Measurements from ENCODE around the gene HOXA4. TPM values are rescaled to one million over a fixed set of nuclear protein-coding genes. Genes with fewer than 3 reads are reported as not detected.
A peak's percentile ranks its signal among the peaks of the same experiment; 100 is the strongest.

HOXA4 gene
- polyA plus RNA-seq, 10 donors = 12.7 to 34.5 (median 26.5) TPM

DNA sequence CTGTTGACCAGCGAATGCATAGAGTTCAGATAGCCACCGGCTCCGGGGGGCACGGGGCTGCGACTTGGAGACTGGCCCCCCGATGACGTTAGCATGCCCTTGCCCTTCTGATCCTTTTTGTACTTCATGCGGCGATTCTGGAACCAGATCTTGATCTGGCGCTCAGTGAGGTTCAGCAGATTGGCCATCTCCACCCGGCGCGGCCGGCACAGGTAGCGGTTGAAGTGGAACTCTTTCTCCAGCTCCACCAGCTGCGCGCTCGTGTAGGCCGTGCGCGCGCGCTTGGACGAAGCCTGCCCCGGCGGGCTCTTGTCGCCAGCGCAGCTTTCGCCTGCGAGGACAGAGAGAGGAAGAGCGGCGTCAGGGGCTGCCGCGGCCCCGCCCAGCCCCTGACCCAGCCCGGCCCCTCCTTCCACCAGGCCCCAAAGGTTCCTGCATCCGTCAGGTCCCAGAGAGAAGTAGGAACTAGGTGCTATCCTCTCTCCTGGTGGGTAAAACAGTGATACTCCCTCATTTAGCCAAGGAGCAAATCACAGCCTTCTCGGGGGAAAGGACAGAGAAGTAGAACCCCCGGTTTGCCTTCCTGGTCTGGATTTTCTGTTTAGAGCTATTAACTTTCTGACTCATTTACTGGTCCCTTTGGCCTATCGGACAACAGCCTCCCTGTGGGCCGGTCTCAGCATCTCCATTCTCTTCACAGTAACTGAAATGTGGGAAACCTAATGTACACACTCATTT lies 22.0 kb downstream of the HOXA4 start:
- DNase-seq = peak in 2 of 3 donors; percentile 80 to 81

GRCh38 chr7:27107391-27108381 lies 22.9 kb downstream of the HOXA4 start:
- peak in 2 of 3 donors; percentile 42 to 54 for DNase-seq

DNA sequence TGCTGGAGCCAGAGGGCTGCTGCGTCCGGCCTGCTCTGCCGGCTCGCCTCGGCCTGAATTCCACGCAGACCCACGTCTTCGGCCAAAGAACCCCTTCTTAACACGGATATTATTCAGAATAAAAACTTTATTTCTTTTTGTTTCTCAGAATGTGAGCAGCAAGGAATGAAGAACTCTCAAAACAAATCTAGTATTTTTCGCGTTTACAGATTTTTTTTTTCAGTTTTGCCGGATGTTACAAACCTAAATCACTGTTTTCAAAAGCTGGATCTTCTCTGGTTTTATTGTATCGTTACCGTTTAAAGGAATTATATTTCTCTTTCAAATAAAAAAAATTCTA lies 23.7 kb downstream of the HOXA4 start:
- no peak for DNase-seq

DNA sequence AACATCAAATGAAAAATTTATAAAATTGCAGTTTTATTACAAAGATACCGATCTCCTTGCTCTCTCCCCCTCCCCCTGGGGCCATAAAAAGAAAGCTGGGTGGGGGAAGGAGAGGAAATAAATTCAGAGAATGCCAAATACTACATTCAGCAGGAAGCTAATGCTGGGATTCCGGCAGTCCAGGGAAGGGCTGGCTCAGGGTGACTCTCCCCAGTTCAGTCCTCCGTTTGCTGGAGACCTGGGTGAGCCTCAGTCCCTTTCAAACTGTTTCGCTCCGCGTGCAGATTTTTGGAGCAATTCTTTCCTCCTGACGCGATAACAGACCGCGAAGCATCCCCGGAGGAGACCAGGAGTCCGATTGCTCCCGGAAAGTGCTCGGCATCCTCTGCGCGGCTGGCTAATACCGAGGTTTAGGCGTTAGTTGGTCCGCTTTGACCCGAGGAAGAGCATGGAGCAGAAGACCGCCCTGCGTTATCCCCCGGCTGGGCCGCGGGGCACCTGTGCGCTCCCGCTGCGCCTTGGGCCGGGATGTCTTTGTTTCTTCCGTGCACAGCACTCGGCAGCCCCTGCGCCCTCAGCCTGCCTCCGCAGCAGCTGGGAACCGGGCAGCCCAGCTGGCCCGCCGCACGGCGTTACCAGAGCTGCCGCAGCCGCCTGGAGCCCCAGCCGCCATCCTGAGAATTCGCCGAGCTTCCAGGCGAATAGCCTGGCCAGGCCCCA lies 24.2 kb downstream of the HOXA4 start:
- peak in 2 of 3 donors; percentile 60 to 83 for DNase-seq

DNA sequence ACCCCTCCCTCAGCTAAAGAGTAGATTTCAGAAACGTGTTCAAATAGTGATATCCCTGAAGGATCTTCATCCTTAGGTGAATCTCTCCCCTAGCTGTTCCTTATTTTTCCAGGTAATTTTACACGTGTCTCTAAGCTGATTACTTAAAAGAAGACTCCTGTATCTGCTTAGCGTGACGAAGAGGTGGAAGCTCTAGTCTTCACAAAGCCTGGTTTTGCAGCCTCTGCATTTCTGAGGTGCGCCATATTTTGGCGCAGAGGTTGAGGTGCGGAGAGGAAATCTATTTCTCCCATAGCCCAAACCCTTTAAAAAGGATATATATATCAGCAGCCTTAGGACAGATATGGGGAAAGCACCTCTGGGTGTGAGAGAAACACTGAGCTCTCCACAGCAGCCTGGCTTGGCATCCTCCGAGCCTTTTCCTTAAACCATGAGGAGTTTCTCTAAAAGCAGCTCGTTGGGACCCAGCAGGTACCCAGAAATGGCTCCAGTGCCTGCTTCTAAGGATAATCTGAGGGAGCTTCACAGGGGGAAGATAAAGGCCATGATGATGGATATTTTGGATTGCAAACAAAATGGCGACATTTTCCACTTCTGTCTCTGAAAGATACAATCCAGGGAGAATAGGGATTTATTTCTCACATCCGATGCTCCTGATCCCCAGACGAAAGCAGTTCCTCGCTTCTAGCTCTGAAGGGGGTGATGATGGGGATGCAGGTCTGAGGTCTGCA lies 25.1 kb downstream of the HOXA4 start:
- DNase-seq = peak in 2 of 3 donors; percentile 45 to 47

GRCh38 chr7:27104341-27105058 lies 26.1 kb downstream of the HOXA4 start:
- DNase-seq = peak in 2 of 3 donors; percentile 71 to 80

- peak in 2 of 3 donors; percentile 45 to 65 for DNase-seq
Measured at GRCh38 chr7:27103489-27104226, 26.9 kb downstream of the HOXA4 start.

GRCh38 chr7:27102581-27103442 lies 27.7 kb downstream of the HOXA4 start, which contains the start of gene HOXA2:
TSS of gene HOXA2 (minus strand) at chr7:27102683. CDS start at chr7:27102500, 183 bp downstream.
- peak in 2 of 3 donors; percentile 70 to 76 for DNase-seq

DNA sequence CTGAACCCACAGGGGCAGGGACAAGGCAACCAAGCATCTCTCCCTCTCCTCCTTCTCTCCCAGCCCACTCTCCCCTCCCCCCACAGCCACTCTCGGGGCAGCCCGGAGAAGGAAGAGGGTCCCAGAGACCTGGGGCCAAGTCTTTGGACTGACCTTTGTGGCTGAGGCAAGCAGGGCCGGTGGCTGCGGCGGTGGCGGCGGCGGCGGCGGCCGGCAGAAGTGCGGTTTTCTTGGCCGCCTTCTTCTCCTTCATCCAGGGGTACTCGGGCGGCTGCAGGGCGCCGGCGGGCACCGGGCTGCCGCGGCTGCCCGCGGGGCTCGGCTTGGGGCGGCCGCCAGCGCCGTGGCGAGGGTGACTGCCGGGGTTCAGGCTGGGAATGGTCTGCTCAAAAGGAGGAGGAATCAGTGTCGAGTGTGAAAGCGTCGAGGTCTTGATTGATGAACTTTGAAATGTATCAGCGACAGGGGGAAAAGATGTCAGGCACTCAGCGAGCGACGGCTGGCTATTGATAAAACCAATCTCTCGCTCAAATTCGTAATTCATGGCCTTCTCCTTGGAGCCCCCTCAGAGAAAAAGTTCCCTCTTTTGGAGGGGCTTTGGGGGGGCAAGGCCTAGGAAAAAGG lies 28.5 kb downstream of the HOXA4 start:
- peak in 1 of 3 donors; percentile 49 for DNase-seq

DNA sequence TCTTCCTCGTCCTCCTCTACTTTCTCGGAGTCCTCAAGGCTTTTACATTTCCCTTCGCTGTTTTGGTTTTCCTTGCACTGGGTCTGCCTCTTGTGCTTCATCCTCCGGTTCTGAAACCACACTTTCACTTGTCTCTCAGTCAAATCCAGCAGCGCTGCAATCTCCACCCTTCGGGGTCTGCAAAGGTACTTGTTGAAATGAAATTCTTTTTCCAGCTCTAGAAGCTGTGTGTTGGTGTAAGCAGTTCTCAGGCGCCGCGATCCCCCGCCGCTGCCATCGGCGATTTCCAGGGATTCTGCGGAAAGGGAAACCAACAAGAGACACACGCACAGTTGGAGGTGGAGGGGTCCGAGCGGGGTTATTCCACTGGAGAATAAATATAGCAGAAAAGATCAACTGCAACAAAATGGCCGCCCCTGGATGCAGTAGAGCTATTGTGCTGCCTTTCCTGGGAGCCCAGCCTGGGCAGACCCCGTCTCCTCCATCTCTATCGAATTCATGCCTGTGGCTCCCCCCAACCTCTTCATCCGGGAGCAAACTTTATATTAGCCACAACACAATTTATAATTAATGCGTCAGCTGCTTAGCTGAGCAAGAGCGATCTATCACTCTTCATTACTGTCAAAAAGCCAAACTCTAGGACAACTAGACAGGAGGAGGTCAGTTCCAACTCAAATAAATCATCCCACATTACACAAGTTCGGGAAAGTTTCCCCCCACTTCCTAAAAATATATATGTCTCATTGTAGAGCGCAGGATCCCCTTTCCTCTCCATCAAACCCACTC lies 29.2 kb downstream of the HOXA4 start:
- DNase-seq = peak in 2 of 3 donors; percentile 70 to 78

DNA sequence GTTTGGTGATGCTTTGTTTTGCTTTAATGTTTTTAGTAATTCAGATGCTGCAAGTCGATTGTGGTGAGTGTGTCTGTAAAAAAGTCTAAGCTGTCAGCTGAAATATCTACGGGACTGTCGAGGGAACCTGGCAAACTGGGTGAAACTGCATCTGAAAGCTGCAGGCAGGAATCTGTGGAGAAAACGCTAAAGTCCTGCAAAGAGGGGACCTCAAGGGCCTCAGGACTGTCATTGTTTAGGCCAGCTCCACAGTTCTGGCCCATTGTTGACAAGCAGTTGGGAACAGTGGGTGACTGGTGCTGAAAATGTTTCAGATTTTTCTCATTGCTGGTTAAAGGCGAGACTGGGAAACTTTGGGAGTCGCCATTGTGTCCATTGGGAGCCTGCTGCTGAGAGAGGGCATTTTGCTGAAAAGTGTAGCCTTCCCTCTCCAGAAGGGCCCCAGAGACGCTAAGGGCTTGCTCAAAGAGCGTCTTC lies 29.8 kb downstream of the HOXA4 start:
- DNase-seq = peak in 1 of 3 donors; percentile 63

DNA sequence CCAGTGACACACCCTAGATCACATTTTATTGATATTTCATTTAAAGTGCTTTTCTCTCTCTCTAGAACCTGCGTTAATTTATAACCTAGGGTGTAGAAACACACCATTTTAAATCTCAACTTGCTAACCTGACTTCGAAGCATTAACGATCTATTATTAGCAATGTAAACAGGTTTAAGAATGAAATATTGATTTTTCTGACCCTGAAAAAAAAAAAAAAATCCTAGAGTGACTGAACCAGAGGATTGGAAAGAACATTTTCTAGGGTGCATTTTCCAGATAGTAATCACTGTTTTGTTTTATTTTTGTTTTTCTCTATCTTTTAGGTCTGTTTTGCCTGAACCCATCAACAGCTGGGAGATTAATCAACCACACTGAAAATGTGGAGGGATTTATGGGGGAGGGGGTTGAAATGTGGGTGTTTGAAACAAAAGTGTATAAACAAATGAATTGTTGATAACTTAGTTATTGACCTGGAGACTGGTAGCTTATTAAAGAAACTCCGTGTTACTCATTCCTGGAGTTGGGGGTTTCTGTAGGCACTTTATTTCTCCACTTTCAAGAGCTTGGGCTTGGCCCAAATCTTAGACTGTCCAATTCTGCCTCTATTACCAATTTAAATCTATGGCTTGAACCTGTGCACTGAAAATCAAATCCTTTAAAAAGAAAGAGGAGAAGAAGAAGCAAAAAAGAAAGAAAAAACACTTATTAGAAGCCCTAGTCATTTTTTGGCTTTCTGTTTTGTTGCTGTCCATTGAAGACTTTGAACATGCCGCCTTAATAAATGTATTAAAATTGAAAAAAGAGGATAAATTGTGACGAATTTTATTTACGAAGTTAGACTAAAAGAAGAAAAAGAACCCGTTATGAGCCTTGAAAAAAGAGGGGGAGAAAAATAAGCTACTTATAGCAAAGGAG lies 30.8 kb downstream of the HOXA4 start:
- peak in 2 of 3 donors; percentile 38 to 39 for DNase-seq

- DNase-seq = peak in 2 of 3 donors; percentile 84 to 92
Measured at GRCh38 chr7:27098578-27099451, 31.7 kb downstream of the HOXA4 start.

DNA sequence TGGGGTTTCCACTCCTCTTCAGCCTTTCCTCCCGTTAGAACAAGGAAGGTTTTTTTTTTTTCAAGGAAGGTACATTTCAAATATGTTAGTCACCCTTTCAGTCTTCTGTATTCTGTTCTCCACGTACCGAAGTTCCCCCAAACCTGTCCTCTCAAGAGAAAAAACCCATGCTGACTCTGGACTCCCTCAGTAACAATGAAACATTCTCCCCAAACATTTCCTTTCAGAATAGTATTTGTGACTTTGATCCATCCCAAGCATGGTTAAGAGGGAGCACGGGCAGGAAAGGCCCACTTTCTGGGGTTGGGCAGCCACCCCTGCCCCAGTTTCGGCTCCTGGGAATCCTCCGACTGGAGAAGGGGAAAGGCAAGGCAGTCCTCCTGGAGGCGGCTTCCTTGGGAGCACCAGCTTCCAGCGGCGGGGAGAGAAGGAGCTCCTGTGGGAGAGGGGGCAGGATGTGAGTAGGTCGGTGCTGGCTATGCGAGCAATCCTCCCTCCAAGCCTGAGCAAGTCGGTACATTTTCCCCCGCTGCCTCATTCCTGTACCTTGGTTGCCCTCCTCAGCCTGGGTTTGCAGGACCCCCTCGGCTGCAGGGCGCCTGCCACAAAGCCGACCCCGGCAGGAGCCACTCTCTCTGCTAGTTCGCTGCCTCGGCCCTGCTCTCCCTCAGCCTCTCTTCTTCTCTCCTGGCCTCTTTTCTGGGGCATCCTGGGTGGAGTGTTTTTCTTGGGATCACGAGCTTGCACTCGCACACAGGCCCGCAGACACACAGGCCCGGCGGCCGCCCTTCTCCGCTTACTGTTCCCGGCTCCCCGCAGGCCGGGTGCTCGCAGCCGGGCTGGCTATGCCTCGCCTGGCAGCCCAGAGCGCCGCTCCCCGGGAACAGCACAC lies 32.6 kb downstream of the HOXA4 start:
- no peak for DNase-seq

Measured in muscle of back (tissue), 11 donors.